Subcutaneous adipose tissue (tissue), 4 donors: Measurements from ENCODE around the gene ACADM. TPM values are rescaled to one million over a fixed set of nuclear protein-coding genes. Genes with fewer than 3 reads are reported as not detected.

Experiments
- small RNA-seq: library from RNA; depleted of rRNA; stranded (forward); fragments of <200 nt; gene quantifications from one replicate; pipeline ENCODE3, GENCODE V24; 2016
- total RNA-seq, 4 donors: library from RNA; depleted of rRNA; stranded (reverse); fragments of >200 nt; gene quantifications; one replicate each; pipeline ENCODE4 v1.1.0, GENCODE V29; 2016
- TF ChIP-seq, protein P1 (sequence below): fragments of 450-650 bp; IDR thresholded peaks from one replicate; pipeline ENCODE4 v1.5.1; 2016; ENCODE audit warnings: low read depth, mild to moderate bottlenecking, control low read depth, antibody characterized with exemption, moderate library complexity

Gene ACADM
- total RNA-seq, 4 donors from 2014 or later = 52.2 to 72.9 (median 60.0) TPM

DNA sequence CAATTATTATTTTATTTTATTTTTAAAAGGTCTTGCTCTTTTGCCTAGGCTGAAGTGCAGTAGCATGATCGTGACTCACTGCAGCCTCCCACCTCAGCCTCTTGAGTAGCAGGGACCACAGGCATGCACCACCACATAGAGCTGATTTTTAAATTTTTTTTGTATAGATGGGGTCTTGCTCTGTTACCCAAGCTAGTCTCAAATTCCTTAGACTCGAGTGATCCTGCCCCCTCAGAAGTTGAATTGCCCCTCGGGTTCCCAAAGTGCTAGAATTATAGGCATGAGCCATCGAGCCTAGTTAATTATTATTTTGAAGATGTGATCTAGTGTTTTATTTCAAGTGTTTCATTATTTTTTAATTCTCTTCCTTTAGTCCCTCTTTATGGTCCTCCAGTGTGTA, 84.4 kb downstream of the ACADM start:
- TF ChIP-seq, protein P1, sequence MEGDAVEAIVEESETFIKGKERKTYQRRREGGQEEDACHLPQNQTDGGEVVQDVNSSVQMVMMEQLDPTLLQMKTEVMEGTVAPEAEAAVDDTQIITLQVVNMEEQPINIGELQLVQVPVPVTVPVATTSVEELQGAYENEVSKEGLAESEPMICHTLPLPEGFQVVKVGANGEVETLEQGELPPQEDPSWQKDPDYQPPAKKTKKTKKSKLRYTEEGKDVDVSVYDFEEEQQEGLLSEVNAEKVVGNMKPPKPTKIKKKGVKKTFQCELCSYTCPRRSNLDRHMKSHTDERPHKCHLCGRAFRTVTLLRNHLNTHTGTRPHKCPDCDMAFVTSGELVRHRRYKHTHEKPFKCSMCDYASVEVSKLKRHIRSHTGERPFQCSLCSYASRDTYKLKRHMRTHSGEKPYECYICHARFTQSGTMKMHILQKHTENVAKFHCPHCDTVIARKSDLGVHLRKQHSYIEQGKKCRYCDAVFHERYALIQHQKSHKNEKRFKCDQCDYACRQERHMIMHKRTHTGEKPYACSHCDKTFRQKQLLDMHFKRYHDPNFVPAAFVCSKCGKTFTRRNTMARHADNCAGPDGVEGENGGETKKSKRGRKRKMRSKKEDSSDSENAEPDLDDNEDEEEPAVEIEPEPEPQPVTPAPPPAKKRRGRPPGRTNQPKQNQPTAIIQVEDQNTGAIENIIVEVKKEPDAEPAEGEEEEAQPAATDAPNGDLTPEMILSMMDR = no peak

DNA sequence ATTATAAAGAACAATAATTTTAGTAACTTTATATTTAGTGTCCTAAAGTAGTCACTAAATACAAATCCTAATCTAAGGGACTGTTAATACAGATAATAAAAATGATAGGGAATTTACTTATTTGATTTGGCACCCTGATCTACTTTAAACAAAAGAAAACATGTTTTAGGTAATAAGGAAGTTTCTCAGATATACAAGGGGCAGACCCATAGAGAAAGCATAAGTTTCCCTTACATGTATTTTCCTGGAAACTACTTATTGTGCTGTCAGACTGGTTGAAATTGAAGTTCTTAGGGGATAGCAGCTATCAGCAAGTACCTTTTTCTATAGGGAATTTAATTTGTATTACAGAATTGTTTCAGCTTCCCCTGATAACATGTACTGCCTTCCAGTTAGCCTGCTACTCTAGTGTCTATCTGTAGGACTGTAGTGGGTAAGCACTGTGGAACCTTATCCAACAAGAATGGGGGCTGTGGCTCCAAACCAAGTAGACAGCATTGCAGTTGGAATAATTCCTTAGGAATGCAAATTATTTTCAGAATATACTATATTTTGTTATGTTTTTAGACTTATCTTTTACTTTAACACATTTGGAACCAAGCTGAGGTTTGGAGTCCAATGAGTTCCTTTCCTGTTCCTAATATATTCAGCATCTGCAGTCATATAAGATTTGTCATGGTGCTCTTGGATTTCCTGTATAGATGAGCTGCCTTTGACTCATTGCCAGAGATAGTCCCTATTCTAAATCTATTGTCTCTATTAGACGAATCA, 86.9 kb downstream of the ACADM start:
- TF ChIP-seq, protein P1 = no peak

DNA sequence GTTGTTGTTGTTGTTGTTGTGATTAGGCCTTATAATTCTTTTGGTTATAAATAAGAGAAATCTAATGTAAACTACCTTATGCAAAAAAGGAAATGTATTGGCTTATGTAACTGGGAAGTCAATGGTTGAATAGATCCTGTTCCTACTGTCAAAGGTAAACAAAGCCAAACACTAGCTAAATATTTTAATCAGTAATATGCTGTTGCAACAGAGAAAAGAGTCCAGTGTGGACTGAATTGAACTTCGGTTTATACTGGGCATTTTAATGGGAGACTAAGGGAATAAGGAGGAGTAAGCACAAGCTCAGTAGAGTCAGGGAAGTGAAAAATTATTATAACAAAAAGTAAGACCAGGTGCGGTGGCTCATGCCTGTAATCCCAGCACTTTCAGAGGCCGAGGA, 87.6 kb downstream of the ACADM start:
- TF ChIP-seq, protein P1 = no peak

Small RNA genes lying within 50 kb of the gene (small RNA-seq; reads per million reads assigned to genes)
- gene SNORD45A = not detected
- not detected for gene SNORD45B
- not detected for gene SNORD45C

Other genes starting within 250 kb of the ACADM start
- under 1 TPM; 0.22 to 0.57 (median 0.42) TPM for gene SLC44A5, start 113.6 kb upstream of the ACADM start, total RNA-seq
- 10 to 100 TPM; 58.2 to 71.7 (median 61.4) TPM for gene RABGGTB, start 61.5 kb downstream of the ACADM start, total RNA-seq
- under 1 TPM; 0.16 to 0.34 (median 0.20) TPM for gene MSH4, start 72.2 kb downstream of the ACADM start, total RNA-seq
- not detected for gene ASB17, start 207.7 kb downstream of the ACADM start, total RNA-seq